ENCODE data around the gene APRT.

Gene APRT

GRCh38 chr16:88760424-88761142 is 51.1 kb downstream of the APRT start:
- Histone ChIP-seq H3K4me3 (ENCODE audit: low read depth in 1 of 5, low read length in 5 of 5) (no peak overlapping the region), H3K9me3 (ENCODE audit: control insufficient read depth in 5 of 5, low read length in 5 of 5) (peaks cover 0 to 3% (median 0%) of the 10 kb centered on the region in 5 donors), H3K27ac (ENCODE audit: low read depth, low read length) (peak overlapping the region; percentile 23), H3K36me3 (ENCODE audit: control insufficient read depth in 5 of 5, insufficient read depth in 5 of 5, low read length in 5 of 5) (peaks cover 0 to 24% (median 15%) of the 10 kb centered on the region in 5 donors), H3K4me1 (ENCODE audit: control insufficient read depth in 5 of 5, insufficient read depth in 5 of 5, low read length in 5 of 5) (peaks cover 1 to 72% (median 55%) of the 10 kb centered on the region in 5 donors), H3K9ac (ENCODE audit: low read length in 5 of 5) (peak overlapping the region in 2 of 5 donors; percentile 3 to 40), H3K27me3 (ENCODE audit: control insufficient read depth in 5 of 5, insufficient read depth in 4 of 5, low read length in 5 of 5) (no peaks in the 10 kb centered on the region)

GRCh38 chr16:88759976-88760350 is 51.8 kb downstream of the APRT start:
- peaks cover 1 to 67% (median 51%) of the 10 kb centered on the region in 5 donors for H3K4me1 ChIP-seq (ENCODE audit: control insufficient read depth in 5 of 5, insufficient read depth in 5 of 5, low read length in 5 of 5)
- peaks cover 0 to 3% (median 0%) of the 10 kb centered on the region in 5 donors for H3K9me3 ChIP-seq (ENCODE audit: control insufficient read depth in 5 of 5, low read length in 5 of 5)
- H3K9ac ChIP-seq (ENCODE audit: low read length in 5 of 5): peak overlapping the region in 3 of 5 donors; percentile 14 to 40 (median 30)
- H3K27ac ChIP-seq (ENCODE audit: low read depth, low read length): peak overlapping the region; percentile 23
- peaks cover 0 to 24% (median 15%) of the 10 kb centered on the region in 5 donors for H3K36me3 ChIP-seq (ENCODE audit: control insufficient read depth in 5 of 5, insufficient read depth in 5 of 5, low read length in 5 of 5)
- no peaks in the 10 kb centered on the region for H3K27me3 ChIP-seq (ENCODE audit: control insufficient read depth in 5 of 5, insufficient read depth in 4 of 5, low read length in 5 of 5)
- H3K4me3 ChIP-seq (ENCODE audit: low read depth in 1 of 5, low read length in 5 of 5): peak overlapping the region in 1 of 5 donors; percentile 38

All from subcutaneous abdominal adipose tissue (tissue), 5 donors.